Measurements from ENCODE around the gene GCSAM.
"Not testable (repeated sequence)": the region's sequence is repeated elsewhere in the genome, so short reads cannot be mapped to it uniquely, and the experiment has no call there.

The GCSAM gene

GRCh38 chr3:112083239-112083638 is 49.8 kb downstream of the GCSAM start:
- peaks cover 31% of the 10 kb centered on the region for H3K27me3 ChIP-seq (ENCODE audit: insufficient read depth, low read length)
- peaks cover 10% of the 10 kb centered on the region for H3K4me1 ChIP-seq (ENCODE audit: insufficient read depth, low read length)
- H3K9ac ChIP-seq (ENCODE audit: low read depth, low read length) = no peak overlapping the region
- no peaks in the 10 kb centered on the region for H3K36me3 ChIP-seq (ENCODE audit: insufficient read depth, low read depth, low read length)
- H3K27ac ChIP-seq (ENCODE audit: low read length) = no peak overlapping the region
- no peak overlapping the region for H3K4me3 ChIP-seq (ENCODE audit: low read length)
- no peaks in the 10 kb centered on the region for H3K9me3 ChIP-seq (ENCODE audit: insufficient read depth, low read depth, low read length)

DNA sequence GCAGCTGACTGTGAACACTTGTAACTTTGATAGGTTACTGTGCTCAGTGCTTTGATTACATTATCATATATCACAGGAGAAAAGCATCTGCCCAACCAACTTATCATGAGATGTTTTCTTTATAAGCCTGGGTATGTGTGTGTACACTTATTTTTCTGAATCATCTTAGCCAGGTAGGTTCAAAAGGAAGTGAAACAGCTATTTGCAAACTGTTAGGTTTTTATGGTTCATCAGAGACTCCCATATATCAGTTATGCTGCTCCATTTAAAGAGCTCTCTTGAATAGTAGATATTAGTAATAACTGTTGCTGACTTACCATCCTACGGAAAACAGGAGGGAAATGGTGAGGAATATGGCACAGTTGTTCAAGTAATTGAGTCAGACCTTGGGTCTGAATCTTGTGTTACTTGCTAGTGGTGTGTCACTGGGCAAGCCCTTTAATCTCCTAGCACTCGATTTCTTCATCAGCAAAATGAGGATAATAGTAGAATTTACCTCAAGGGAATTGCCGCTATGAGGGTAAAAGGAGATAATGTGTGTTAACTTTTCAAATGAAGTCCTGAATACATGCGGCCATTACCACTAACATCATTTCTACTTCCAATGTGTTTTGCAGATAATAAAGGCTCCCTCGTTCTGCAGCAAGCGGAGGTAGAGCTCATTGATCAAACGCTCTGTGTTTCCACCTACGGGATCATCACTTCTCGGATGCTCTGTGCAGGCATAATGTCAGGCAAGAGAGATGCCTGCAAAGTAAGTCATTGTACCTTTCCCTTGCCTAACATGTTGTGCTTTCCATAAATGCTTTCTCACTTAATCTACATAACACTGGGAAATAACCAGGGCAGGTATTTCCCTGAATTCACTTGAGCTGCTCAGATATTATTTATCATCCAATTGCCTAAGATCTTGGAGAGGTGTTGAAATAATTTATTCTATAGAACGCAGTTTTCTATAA is 54.6 kb downstream of the GCSAM start:
- Histone ChIP-seq H3K36me3 (ENCODE audit: insufficient read depth, low read depth, low read length) (no peaks in the 10 kb centered on the region), H3K27ac (ENCODE audit: low read length) (no peak overlapping the region), H3K4me1 (ENCODE audit: insufficient read depth, low read length) (peaks cover 4% of the 10 kb centered on the region; the same call in 1 of the 2 replicates), H3K9ac (ENCODE audit: low read depth, low read length) (no peak overlapping the region), H3K27me3 (ENCODE audit: insufficient read depth, low read length) (no peaks in the 10 kb centered on the region), H3K4me3 (ENCODE audit: low read length) (no peak overlapping the region), H3K9me3 (ENCODE audit: insufficient read depth, low read depth, low read length) (no peaks in the 10 kb centered on the region)

DNA sequence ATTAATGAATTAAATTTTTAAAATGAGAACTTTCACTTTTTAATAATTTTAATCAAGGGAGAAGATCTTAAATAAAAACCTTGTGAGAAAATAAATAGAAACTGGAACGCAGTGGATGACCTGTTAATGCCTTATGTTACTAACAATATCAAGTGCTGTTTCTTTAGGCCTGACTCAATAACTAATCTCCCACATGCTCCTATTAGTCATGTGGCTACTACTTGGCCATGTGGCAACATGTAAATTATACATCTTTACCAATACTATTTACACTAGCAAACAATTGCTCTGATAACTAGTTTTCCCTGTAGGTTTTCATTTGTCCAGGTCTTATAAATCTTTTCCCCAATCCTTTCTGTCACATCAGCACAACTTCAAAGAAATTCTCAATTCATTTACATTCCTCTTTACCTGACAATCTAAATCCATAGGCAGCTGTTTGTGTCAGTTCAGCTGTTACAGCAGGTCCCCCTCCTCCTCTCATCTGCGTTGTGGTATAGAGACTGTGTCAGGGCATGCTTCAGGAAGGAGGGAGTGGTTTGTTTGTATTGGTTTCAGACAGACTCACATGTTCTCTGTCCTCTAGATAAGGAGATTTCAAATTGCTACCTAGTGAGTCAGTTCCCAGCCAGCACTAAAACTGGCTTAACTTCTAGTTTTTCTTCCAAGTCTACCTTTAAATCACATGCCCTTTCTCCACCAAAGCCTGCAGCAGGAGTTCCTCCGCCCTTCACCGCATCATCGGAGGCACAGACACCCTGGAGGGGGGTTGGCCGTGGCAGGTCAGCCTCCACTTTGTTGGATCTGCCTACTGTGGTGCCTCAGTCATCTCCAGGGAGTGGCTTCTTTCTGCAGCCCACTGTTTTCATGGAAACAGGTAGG is 58.2 kb downstream of the GCSAM start:
- no peak overlapping the region for H3K9ac ChIP-seq (ENCODE audit: low read depth, low read length)
- peaks cover 4% of the 10 kb centered on the region; the same call in 1 of the 2 replicates for H3K4me1 ChIP-seq (ENCODE audit: insufficient read depth, low read length)
- H3K4me3 ChIP-seq (ENCODE audit: low read length) = no peak overlapping the region
- H3K9me3 ChIP-seq (ENCODE audit: insufficient read depth, low read depth, low read length) = no peaks in the 10 kb centered on the region
- H3K27me3 ChIP-seq (ENCODE audit: insufficient read depth, low read length) = no peaks in the 10 kb centered on the region
- H3K27ac ChIP-seq (ENCODE audit: low read length) = no peak overlapping the region
- no peaks in the 10 kb centered on the region for H3K36me3 ChIP-seq (ENCODE audit: insufficient read depth, low read depth, low read length)

GRCh38 chr3:112074006-112074405 is 59.0 kb downstream of the GCSAM start:
- Histone ChIP-seq H3K27ac (ENCODE audit: low read length) (no peak overlapping the region), H3K9me3 (ENCODE audit: insufficient read depth, low read depth, low read length) (no peaks in the 10 kb centered on the region), H3K4me1 (ENCODE audit: insufficient read depth, low read length) (peaks cover 4% of the 10 kb centered on the region; the same call in 1 of the 2 replicates), H3K9ac (ENCODE audit: low read depth, low read length) (no peak overlapping the region), H3K4me3 (ENCODE audit: low read length) (no peak overlapping the region), H3K27me3 (ENCODE audit: insufficient read depth, low read length) (no peaks in the 10 kb centered on the region), H3K36me3 (ENCODE audit: insufficient read depth, low read depth, low read length) (no peaks in the 10 kb centered on the region)

DNA sequence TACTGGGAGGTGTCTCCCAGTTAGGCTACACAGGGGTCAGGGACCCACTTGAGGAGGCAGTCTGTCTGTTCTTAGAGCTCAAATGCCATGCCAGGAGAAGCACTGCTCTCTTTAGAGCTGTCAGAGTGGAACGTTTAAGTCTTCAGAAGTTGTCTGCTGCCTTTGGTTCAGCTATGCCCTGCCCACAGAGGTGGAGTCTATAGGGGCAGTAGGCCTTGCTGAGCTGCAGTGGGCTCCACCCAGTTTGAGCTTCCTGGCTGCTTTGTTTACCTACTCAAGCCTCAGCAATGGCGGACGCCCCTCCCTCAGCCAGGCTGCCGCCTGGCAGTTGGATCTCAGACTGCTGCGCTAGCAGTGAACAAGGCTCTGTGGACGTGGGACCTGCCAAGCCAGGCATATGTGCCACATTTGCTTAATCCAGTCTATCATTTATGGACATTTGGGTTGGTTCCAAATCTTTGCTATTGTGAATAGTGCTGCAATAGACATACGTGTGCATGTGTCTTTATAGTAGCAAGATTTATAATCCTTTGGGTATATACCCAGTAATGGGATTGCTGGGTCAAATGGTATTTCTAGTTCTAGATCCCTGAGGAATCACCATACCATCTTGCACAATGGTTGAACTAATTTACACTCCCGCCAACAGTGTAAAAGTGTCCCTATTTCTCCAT is 60.5 kb downstream of the GCSAM start:
- not testable (repeated sequence) for H3K4me3 ChIP-seq (ENCODE audit: low read length); H3K9me3 ChIP-seq (ENCODE audit: insufficient read depth, low read depth, low read length); H3K27ac ChIP-seq (ENCODE audit: low read length); H3K36me3 ChIP-seq (ENCODE audit: insufficient read depth, low read depth, low read length); H3K27me3 ChIP-seq (ENCODE audit: insufficient read depth, low read length); H3K9ac ChIP-seq (ENCODE audit: low read depth, low read length); H3K4me1 ChIP-seq (ENCODE audit: insufficient read depth, low read length)

Data from iPS-20b (cell line).